Caco-2 (cell line): ENCODE results near the gene GPRIN1. TPM values are rescaled to one million over a fixed set of nuclear protein-coding genes. Genes with fewer than 3 reads are reported as not detected.

Source experiments
- BruUV-seq: library from RNA; stranded (reverse); fragments of 400-500 nt; replicated peaks from 2 replicates; lab custom pipeline; 2021; lab: Mats Ljungman, UMichigan
- CTCF ChIA-PET: fragments of 300-600 bp; sonication (Branson Sonifier 250); formaldehyde crosslinking; loops from one replicate; lab custom pipeline; 2022; ENCODE audit warnings: antibody characterized with exemption; lab: Charles Lee
- POLR2A ChIA-PET: fragments of 300-600 bp; sonication (Branson Sonifier 250); formaldehyde crosslinking; loops from one replicate; lab custom pipeline; 2022; ENCODE audit warnings: antibody characterized with exemption; lab: Charles Lee
- DNase-seq, 2 experiments: peaks; one replicate each; pipeline versions ENCODE4 v3.0.0 to v3.0.0-alpha.2; 2020 to 2022
- H3K27me3 ChIP-seq: replicated peaks from 2 replicates; pipeline ENCODE4 v1.6.0; 2011; ENCODE audit warnings: low read length; ENCODE audit not compliant: control insufficient read depth, insufficient read depth
- H3K36me3 ChIP-seq: 2 replicates; pipeline ENCODE4 v1.5.1; 2011; ENCODE audit warnings: low read length; ENCODE audit not compliant: control insufficient read depth, insufficient read depth
- H3K4me1 ChIP-seq: fragments of 250-450 bp; sonication (Bioruptor Pico); 2 replicates; pipeline ENCODE4 v1.5.1; 2020; ENCODE audit warnings: mild to moderate bottlenecking
- H3K4me3 ChIP-seq: 2 replicates; pipeline ENCODE4 v1.5.1; 2011; ENCODE audit warnings: low read depth, mild to moderate bottlenecking, control low read depth, low read length
- H3K9me3 ChIP-seq: fragments of 250-450 bp; sonication (Bioruptor Pico); 2 replicates; pipeline ENCODE4 v1.5.1; 2020; ENCODE audit warnings: mild to moderate bottlenecking, moderate library complexity
- H3K27ac Mint-ChIP-seq: one replicate; pipeline ENCODE4 v1.8.0; 2022; ENCODE audit warnings: mixed read lengths; ENCODE audit not compliant: unreplicated experiment
- H3K27me3 Mint-ChIP-seq: one replicate; pipeline ENCODE4 v1.8.0; 2022; ENCODE audit warnings: mixed read lengths; ENCODE audit not compliant: insufficient read depth, unreplicated experiment
- H3K36me3 Mint-ChIP-seq: one replicate; pipeline ENCODE4 v1.8.0; 2022; ENCODE audit warnings: mild to moderate bottlenecking, mixed read lengths; ENCODE audit not compliant: insufficient read depth, unreplicated experiment
- H3K4me1 Mint-ChIP-seq: one replicate; pipeline ENCODE4 v1.8.0; 2022; ENCODE audit warnings: low read depth, mixed read lengths; ENCODE audit not compliant: unreplicated experiment
- H3K4me3 Mint-ChIP-seq: one replicate; pipeline ENCODE4 v1.8.0; 2022; ENCODE audit warnings: mild to moderate bottlenecking, moderate library complexity, mixed read lengths; ENCODE audit not compliant: unreplicated experiment
- H3K9me3 Mint-ChIP-seq: one replicate; pipeline ENCODE4 v1.8.0; 2022; ENCODE audit warnings: mixed read lengths; ENCODE audit not compliant: unreplicated experiment
- intact Hi-C: fragments of 100-400 bp; cut with micrococcal nuclease; formaldehyde crosslinking; loops from one replicate; pipeline ENCODE4 v1.10.0; 2022; ENCODE audit not compliant: unreplicated experiment
- total RNA-seq: library from RNA; stranded (reverse); gene quantifications from 2 replicates; pipeline ENCODE4 v1.2.3, GENCODE V29; 2022
- TF ChIP-seq, protein P1 (sequence below), 2 experiments: fragments of 200-600 bp in 1 of 2; IDR thresholded peaks; 1 replicate in 1 of 2; 2 replicates in 1 of 2; pipeline versions ENCODE4 v1.5.1 to v1.8.0; 2011 to 2022; ENCODE audit warnings: antibody characterized with exemption in 1 of 2, control low read depth in 1 of 2, inconsistent platforms in 1 of 2, low read depth in 1 of 2, low read length in 1 of 2, mild to moderate bottlenecking in 1 of 2, moderate library complexity in 1 of 2; ENCODE audit not compliant: insufficient read depth in 1 of 2, severe bottlenecking in 1 of 2, unreplicated experiment in 1 of 2

The GPRIN1 gene
- total RNA-seq, 1 experiment from 2014 or later = 3.9 TPM

DNA sequence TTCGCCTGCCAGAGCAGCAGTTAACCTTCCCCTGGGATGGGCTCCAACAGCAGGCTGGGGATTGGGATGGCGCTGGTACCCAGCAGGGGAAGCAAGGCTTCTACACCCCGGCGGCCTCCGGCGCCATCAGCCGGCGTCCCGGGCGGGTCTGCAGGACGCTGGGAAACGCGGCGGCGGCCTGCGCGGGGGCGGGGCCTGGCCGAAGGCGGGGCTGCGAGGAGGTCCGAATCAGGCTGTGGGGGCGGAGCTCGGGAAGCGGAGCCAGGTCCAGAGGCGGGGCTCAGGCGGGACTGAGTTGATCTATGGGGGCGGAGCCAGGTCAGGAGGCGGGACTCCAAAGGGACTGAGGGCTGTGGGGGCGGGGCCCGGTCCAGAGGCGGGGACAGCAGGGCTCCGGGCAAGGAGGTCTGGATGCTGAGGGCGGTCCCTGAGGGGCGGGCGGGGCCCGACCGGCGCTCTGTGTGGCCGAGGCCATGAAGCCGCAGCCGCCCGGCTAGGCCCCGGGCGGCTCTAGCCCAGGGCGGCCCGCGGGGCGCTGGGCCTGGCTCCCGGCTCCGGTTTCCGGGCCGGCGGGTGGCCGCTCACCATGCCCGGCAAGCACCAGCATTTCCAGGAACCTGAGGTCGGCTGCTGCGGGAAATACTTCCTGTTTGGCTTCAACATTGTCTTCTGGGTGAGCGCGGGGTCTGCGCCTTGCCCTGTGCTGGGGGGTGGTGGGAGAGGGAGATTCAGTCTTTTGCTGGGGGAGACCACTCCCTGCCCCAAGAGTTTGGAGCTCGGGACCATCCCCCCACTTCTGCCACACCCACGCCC, 37.3 kb upstream of the GPRIN1 start, which contains the start of gene TSPAN17:
TSS of gene TSPAN17 (plus strand) at position 455 of the 813 bp plus-strand sequence. CDS start at position 587, 132 bp downstream.
- POLR2A ChIA-PET = interaction anchor here (0.5 to 1.0 kb wide), 5 partner anchors 9 to 276 kb away, joined by 3 to 13 read pairs (median 4); no protein-coding TSS in a partner anchor
- peak; percentile 100 for DNase-seq
- Histone ChIP-seq H3K4me3 (peak within 1 kb of the TSS; percentile 72), H3K9me3 (no peaks in the 10 kb centered on the region), H3K36me3 (no peaks in the 10 kb centered on the region), H3K27me3 (no peaks in the 10 kb centered on the region), H3K4me1 (peaks cover 10% of the 10 kb centered on the region)
- no TSS peak for BruUV-seq
- Mint-ChIP-seq H3K9me3 (no peaks in the 10 kb centered on the region), H3K4me1 (no peaks in the 10 kb centered on the region), H3K27me3 (no peaks in the 10 kb centered on the region), H3K4me3 (peak within 1 kb of the TSS; percentile 71), H3K27ac (peak within 1 kb of the TSS; percentile 63), H3K36me3 (peaks cover 4% of the 10 kb centered on the region)
- intact Hi-C loops = loop anchor here (2.0 kb wide), 1 partner anchor 68 kb away; no protein-coding TSS in a partner anchor
- TF ChIP-seq, protein P1, sequence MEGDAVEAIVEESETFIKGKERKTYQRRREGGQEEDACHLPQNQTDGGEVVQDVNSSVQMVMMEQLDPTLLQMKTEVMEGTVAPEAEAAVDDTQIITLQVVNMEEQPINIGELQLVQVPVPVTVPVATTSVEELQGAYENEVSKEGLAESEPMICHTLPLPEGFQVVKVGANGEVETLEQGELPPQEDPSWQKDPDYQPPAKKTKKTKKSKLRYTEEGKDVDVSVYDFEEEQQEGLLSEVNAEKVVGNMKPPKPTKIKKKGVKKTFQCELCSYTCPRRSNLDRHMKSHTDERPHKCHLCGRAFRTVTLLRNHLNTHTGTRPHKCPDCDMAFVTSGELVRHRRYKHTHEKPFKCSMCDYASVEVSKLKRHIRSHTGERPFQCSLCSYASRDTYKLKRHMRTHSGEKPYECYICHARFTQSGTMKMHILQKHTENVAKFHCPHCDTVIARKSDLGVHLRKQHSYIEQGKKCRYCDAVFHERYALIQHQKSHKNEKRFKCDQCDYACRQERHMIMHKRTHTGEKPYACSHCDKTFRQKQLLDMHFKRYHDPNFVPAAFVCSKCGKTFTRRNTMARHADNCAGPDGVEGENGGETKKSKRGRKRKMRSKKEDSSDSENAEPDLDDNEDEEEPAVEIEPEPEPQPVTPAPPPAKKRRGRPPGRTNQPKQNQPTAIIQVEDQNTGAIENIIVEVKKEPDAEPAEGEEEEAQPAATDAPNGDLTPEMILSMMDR (IDR thresholded peaks at IDR 0.05; ENCODE audit: insufficient read depth in 1 of 2, low read depth in 1 of 2, low read length in 1 of 2, severe bottlenecking in 1 of 2, unreplicated experiment in 1 of 2) = no peak
- CTCF ChIA-PET = interaction anchor here (0.6 to 3.4 kb wide), 10 partner anchors 8 to 929 kb away, joined by 3 to 34 read pairs (median 6); partner anchors contain the start of genes CLTB and GRK6

DNA sequence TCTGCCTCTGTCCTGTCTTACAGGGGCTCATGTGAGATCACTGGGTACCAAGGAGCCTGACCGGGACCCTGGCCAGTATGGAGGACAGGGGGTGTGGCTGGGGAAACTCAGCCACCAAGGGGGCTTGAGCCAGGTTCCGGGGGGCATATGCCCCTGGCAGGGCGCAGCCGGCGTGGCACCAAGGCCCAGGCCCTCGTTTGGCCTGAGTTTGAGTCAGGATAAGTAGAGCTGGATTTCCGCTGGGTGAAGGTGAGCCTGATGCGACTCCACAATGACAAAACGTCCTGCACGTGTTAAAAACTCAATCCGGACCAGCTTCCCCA, 36.7 kb upstream of the GPRIN1 start:
- BruUV-seq = no TSS peak
- Mint-ChIP-seq H3K9me3 (no peaks in the 10 kb centered on the region), H3K27me3 (no peaks in the 10 kb centered on the region), H3K4me1 (no peaks in the 10 kb centered on the region), H3K36me3 (peaks cover 4% of the 10 kb centered on the region), H3K27ac (peak overlapping the region; percentile 63), H3K4me3 (peak overlapping the region; percentile 71)
- H3K27me3 ChIP-seq = no peaks in the 10 kb centered on the region
- H3K4me1 ChIP-seq = peaks cover 10% of the 10 kb centered on the region
- TF ChIP-seq, protein P1 (IDR thresholded peaks at IDR 0.05; ENCODE audit: insufficient read depth in 1 of 2, low read depth in 1 of 2, low read length in 1 of 2, severe bottlenecking in 1 of 2, unreplicated experiment in 1 of 2) = no peak
- DNase-seq = no peak
- H3K36me3 ChIP-seq = no peaks in the 10 kb centered on the region
- H3K9me3 ChIP-seq = no peaks in the 10 kb centered on the region
- CTCF ChIA-PET = interaction anchor here (0.7 to 3.4 kb wide), 6 partner anchors 9 to 249 kb away, joined by 3 to 34 read pairs (median 7); partner anchors contain the start of gene CLTB
- H3K4me3 ChIP-seq = peak overlapping the region; percentile 32
- POLR2A ChIA-PET = interaction anchor here (0.5 to 1.0 kb wide), 3 partner anchors 103 to 276 kb away, joined by 4 to 13 read pairs (median 4); no protein-coding TSS in a partner anchor
- intact Hi-C loops = loop anchor here (2.0 kb wide), 1 partner anchor 68 kb away; no protein-coding TSS in a partner anchor

DNA sequence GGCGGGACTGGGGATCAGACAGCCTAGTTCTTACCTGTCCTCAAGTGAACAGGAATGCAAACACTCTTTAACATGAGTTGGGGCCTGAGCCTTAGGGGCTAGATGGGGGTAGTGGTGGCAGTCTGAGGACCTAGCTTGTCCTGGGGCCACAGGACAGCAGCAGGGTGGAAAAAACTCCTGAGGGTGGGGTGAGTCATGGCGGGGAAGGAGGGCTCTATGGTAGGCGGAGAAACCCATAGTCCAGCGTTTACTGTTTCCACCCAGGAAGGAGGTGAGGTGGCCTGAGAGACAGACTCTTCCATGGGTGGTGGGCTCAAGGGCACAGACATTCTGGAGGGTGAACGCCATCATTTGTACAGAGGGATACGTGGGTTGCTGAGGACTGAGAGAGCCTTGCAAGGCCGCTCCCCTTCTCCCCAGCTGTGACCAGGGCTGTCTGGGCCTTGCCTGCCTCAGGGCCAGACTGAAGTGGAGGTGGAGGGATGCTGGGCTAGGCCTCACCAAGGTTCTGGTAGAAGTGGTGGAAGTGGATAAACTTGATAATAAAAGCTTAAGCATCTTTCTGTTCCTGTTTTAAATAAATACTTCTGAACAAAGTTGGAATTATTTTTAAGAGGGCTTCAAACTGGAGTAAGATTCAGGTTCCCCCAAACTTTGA, 36.2 kb upstream of the GPRIN1 start:
- Mint-ChIP-seq H3K9me3 (no peaks in the 10 kb centered on the region), H3K27me3 (no peaks in the 10 kb centered on the region), H3K36me3 (peaks cover 4% of the 10 kb centered on the region), H3K4me1 (no peaks in the 10 kb centered on the region), H3K27ac (no peak overlapping the region), H3K4me3 (peak overlapping the region; percentile 71)
- ChIA-PET POLR2A (no interaction called here), CTCF (interaction anchor here (3.4 kb wide), 1 partner anchor 15 kb away, joined by 34 read pairs; no protein-coding TSS in a partner anchor)
- DNase-seq = no peak
- H3K4me3 ChIP-seq = no peak overlapping the region
- H3K4me1 ChIP-seq = peaks cover 10% of the 10 kb centered on the region
- TF ChIP-seq, protein P1 (IDR thresholded peaks at IDR 0.05; ENCODE audit: insufficient read depth in 1 of 2, low read depth in 1 of 2, low read length in 1 of 2, severe bottlenecking in 1 of 2, unreplicated experiment in 1 of 2) = no peak
- intact Hi-C loops = loop anchor here (2.0 kb wide), 1 partner anchor 67 kb away; no protein-coding TSS in a partner anchor
- no peaks in the 10 kb centered on the region for H3K9me3 ChIP-seq
- no TSS peak for BruUV-seq
- H3K36me3 ChIP-seq = no peaks in the 10 kb centered on the region
- H3K27me3 ChIP-seq = no peaks in the 10 kb centered on the region
